Measurements from ENCODE around the gene C22orf15.

Gene C22orf15

DNA sequence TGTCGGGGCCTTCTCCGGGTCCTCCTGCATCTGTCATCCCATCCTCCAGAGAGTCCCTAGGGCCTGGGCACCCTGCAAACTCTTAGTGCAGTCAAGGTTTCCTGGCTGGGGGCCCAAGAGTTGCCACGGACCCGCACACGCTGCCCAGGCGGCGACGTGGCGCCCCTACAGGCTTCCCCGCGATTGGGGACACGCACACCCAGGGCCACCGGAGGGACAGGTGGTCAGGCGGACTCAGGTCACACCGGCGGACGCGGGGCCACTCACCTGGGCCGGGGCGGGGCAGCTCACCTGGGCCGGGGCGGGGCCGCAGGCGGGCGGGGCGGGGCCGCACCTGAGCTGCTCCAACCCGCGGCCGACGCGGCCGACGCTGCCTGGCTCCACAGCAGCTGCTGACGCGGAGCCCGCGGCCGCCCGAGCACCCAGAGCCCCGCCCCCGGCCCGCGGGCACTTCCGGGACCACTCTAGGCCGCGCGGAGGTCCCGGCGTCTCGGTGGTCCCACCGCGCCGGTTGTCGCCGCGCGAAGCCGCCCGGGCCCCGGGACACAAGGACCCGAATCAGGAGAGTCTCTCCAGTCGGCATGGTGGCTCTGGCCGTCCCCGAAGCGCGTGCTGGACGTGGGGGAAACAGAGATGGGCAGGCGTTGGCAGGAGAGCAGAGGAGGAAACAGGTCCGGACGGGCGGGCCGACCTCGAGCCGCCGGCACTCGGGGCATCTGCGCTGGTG lies 11.9 kb upstream of the C22orf15 start, which contains the start of gene ZNF70:
Gene ZNF70, minus strand, starts transcription at position 399 of the 727 bp plus-strand sequence. CDS start 5,972 bp downstream, outside the sequence.
- DNase-seq = peak; percentile 94

DNA sequence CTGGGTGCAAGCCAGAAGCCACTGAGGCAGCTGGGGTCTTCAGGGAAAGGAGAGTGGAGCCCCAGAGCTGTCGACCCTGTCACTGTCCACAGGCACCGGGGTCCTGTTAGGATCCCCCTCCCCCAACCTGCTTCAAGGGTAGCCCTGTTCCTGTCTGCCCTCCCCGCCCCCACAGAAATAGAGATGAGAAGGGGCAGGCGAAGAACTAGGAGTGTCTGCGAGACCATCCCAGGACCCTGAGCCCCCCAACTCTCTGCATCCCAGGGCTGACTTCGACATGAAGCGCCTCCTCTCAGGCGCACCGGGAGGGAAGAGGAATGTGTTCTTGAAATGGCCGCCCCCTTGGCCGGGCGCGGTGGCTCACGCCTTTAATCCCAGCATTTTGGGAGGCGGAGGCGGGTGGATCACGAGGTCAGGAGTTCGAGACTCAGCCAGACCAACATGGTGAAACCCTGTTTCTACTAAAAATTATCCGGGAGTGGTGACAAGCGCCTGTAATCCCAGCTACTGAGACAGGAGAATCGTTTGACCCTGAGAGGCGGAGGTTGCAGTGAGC lies 11.3 kb upstream of the C22orf15 start:
- no peak for DNase-seq

DNA sequence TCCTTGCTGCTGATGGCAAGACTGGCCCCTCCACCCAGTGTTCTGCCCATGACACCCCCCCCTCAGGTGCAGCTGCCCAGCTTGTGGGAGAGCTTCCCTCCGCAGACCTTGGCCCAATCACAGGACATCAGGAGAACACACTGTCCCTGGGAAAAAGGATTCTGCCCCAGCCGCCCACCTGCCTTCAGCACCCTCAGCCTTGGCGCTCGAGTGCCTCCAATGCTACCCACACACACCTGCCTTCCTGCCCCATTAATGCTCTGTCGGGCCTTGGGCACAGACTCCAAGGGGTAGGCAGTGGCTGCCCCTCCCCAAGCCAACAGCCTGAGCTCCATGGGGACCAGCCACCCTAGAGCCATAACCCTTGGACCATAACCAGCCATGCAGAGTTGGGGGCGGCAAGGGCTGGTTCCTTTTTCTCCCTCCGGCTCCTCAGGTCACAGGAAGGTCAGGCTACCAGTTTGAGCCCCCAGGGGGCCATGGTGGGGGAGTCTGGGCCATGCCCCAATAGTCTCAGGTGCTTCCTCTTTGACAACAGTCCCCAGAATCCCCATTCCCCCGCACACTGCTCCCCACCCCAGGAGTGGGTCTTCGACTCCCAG lies 10.6 kb upstream of the C22orf15 start:
- DNase-seq = no peak

DNA sequence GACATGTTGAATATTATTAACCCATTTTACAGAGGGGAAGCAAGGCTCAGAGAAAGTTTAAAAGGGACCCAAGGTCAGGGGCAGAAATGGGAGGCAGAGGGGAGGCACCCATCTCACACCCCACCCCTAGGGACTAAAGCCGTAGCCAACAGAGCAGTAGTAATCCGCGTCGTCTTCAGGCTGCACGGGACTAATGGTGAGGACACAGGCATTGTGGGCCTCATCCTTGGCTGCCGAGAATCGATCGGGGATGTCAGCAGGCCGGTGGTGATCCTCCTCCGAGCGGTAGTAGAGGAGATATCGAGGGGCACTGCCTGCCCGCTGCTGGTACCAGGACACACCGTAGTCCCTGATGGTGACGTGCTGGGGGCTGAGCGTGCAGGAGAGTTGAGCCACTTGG lies 10.0 kb upstream of the C22orf15 start:
- no peak for DNase-seq

DNA sequence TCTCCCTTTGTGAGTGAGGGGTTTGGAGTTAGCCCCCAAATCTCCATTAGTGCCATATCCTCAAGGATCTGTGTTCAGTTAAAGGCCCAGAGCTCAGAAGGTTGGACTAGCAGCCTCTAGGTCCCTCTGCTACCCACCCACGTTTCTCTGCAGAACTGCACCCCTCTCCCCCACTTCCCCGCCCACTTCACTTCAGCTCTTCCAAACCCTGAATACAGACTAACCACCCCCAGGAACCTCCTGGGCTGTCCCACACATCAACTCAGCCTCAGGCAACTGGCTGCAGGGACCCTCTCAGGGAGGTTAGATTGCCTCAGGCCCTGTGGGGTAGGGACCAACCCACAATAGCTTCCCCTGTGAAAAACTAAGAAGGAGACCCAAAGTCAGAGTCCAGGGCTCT lies 9.4 kb upstream of the C22orf15 start:
- DNase-seq = no peak

DNA sequence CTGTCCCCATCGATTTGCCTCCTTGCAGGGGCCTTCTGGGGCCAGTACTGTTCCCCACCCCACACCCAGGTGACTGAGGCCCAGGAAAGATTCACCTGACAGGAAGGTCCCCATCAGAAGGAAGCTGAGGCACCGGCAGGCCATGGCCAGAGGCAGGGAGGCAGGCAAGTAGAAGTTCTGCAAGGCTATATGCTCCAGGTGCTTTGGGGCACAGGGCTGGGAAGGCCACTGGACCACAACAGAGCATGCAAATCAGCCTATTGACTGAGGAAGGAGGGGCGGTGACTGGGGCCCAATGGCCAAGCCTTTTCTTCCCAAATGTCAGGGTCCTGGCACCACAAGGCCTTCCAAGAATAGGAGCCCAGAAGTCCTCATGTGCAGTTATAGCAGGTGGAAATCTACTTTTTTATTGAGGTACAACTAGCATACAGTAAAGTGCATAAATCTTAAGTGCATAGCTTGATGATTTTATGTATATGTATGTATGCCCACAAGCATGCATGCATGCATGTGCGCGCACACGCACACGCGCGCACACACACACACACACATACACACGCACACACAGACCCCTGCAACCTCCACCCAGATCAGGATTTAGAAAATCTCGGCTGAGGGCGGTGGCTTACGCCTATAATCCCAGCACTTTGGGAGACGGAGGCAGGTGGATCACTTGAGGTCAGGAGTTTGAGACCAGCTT lies 8.4 kb upstream of the C22orf15 start, which contains the start of gene VPREB3:
Gene VPREB3, minus strand, starts transcription at position 206 of the 700 bp plus-strand sequence. Its CDS starts 62 bp downstream, at position 144.
- no peak for DNase-seq

DNA sequence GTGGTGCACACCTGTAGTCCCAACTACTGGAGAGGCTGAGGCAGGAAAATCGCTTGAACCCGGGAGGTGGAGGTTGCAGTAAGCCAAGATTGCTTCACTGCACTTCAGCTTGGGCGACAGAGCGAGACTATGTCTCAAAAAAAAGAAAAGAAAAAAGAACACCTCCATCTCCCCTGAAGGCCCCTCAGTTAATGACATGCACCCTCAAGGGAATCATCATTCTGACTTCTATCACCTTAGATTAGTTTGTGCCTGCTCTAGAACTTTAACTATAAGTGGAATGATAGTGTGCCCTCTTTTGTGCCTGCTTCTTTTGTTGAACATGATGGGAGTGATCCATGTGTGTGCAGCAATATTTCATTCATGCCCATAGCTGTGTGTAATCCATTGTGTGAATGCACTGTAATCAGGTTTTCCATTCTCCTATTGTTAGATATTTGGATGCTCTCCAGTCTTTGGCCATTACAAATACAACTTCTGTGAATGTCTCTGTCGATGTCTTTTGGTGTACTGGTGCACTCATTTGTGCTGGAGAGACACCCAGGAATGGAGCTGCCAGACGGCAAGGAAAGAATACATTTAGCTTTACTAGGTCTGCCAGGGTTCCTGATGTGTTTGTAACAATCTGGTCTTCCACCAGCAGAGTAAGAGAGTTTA lies 7.7 kb upstream of the C22orf15 start:
- no peak for DNase-seq

DNA sequence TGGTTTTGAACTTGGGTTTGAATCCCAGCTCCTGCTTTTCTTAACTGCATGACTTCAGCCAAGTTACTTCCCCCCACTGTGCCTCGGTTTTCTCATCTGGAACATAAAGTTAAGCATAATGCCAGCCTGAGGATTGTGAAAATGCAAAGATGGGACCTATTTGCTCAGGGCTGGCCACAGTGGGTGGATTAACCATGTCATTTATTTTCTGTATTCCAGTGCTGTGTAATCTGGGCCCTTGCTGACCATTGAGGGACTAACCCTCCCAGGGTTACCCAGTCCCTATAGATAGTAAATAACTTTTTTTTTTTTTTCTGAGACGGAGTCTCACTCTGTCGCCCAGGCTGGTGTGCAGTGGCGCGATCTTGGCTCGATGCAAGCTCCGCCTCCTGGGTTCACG lies 7.1 kb upstream of the C22orf15 start:
- DNase-seq = no peak

DNA sequence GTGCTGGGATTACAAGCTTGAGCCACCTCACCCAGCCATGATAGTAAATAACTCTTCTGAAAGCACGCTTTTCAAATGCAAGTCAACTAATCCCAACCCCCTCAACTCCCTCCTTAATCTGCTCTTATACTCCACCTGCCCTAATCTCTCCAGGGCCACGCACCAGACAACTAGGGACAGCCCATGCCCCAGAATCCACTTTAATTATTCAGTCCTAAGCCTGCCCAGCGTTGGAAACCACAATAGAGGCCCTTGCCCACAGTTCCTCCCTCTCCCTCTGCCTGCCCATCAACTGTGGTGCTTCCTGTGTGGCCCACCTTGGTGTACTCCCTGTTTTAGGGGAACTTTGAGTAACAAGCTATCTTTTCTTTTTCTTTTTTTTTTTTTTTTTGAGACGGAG lies 5.9 kb upstream of the C22orf15 start:
- DNase-seq = no peak

DNA sequence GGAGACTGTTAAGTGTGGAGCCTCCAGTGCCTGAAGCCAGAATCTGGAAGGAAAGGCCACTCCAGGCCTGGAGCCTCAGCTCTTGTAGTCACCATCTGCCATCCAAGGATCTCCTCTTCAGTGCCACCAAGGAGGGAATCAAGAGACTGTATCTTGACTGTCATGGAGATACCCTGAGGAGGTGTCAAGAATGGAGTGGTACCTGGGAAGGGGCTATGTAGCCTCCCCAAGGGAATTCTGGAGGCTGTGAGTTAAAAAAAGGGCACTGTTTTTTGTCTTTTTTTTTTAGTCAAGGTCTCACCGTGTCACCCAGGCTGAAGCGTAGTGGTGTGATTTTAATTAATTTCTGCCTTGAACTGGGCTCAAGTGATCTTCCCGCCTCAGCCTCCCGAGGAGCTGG lies 3.2 kb upstream of the C22orf15 start:
- DNase-seq = no peak

DNA sequence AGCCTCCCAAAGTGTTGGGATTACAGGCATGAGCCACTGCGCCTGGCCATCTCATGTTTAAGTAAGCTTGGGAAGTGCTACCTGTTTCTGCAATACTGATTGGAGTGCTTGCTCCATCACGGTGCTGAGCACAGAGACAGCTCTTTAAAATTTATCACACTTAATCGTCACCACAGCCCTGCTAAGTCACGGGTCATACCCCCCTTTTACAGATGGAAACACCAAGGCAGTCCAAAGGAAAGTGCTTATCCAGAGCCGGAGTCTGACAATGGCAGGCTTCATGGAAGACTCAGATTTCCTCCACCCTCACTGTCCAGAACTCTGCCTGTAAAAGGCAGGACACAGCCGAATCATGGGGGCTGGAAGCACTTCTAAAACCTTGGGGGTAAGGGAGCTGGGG lies 2.7 kb upstream of the C22orf15 start:
- no peak for DNase-seq

DNA sequence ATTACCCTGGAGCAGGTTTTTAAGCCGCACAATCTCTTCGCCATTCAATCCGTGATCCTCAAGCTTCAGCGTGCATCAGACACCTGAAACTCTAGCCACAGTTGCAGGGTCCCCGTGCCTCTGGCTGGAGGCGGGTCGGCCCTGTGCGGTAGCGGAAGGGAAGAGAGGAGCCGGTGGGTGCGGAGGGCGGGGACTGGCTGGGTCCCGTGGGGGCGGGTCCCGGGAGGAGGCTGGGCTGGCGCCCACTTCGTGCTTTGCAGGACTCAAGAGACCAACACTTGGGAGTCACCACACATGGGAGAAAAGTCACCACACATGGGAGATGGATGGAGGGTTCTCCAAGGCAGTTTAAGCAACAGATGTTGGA lies 772 bp downstream of the C22orf15 start:
- DNase-seq = peak; percentile 50

DNA sequence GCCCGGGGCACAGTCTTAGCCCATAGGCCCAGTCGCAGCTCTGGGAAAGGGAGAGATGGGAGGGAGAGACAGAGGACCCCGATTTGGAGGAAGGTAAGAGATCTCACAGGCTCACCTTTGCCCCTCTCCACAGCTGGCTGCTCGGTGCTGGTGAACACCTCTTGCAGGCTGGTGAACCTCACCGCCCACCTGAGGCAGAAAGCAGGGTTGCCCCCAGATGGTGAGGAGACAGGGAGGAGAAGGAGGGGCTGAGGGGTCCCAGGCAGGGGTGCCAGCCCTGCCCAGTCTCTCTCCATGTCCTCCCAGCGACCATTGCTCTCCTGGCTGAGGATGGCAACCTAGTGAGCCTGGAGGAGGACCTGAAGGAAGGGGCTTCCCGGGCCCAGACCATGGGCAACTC lies 1.2 kb downstream of the C22orf15 start:
- DNase-seq = no peak

DNA sequence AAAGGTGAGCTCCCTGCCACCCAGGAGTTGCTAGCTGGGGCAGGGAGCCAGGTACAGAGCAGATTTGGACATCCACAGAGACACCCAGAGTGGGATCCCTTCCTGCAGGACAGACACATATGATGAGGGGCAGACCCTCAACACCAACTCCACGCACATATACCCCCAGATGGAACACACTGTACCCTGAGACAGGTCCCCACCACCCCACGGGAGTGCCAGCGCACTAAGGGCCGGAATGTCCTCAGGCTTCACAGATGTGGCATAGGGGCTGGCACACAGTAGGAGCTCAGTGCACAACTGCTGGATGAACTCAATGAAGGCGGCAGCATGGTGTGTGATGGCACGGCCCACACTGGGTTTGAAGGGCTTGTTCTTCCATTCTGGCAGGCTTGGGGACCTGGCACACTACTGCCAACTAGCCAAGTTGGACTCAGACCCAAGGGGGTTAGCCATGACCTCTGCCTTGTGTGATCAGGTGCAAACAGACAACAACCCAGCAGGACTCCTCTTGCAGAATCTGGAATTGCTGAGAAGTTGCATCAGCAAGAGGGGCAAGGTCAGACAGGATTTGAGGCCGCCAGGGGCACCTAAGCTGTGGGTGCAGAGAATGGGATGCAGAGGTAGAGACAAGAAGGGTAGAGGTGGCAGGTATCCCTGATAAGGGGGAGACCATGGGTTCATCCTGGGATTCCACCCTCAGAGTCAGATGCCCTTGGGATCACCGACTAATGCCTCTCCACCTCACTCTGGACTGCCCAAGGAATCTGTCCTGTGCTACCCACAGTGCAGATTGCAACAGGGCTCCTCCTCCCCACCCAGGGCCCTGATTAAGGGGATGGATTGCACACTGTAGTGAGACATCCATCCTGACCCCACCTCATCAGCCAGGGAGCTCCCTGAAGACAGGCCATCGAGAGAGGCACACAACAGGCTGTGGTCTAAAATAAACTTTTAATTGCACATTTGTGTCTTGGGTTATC lies 2.4 kb downstream of the C22orf15 start:
- DNase-seq = no peak

DNA sequence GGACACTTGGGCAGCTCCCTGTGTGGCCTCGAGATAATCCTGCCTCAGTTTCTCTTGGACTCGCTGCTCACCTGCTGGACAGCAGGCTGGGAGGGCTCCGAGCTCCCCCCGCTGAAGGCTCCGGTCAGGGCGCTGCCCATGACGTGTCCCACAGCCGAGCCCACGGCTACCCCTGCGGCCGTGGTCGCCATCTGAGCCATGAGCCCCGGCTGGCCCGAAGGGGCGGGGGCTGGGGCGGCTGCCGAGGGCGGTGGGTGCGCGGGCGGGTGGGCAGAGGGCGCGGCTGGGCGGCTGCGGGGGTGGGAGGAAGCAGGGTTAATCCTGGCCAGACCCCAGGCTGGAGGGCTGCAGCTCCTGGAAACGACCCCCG lies 4.5 kb downstream of the C22orf15 start:
- peak; percentile 36 for DNase-seq

DNA sequence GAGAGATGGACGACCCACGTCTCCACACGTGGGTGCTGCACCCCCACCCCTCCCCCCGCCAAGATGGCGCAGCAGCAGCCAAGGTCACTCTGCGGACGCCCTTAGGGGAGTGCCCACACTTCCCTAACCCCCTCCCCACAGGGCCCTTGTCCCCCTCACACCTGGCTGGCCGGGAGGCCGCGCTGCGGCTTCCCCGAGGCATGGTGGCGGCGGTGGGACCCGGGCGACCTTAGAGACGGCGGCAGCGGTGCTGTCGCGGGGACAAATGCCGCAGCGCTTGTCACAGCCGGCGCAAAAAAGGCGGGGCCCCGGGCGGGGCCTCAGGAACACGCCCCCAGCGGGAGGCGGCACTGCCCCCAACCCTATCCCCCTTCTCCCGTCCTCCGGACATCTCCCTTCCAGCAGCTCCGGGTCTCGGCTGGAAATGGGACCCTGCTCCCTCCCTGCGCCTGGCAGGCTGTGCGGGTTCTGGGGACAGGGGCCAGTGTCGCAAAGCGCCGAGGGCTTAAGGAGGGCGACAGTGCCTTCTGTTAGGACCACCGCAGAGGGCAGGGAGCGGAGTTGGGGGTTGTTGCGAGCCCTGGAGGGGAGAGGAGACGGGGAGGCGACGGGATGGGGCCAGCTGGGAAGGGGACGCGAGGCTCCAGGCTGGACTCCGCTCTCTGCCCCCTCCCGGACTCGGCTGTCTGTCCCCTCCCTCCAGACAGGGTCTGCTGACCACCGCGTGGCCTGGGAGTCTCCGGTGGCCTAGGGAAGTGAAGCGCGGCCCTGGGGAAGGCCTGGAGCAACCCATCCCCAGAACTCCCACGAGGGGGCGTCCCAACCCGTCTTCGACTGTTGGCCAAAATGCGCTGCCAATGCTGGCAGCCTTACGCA lies 5.1 kb downstream of the C22orf15 start, which contains the start of gene CHCHD10:
Gene CHCHD10, minus strand, starts transcription at position 300 of the 876 bp plus-strand sequence. Its CDS starts 98 bp downstream, at position 202.
- peak; percentile 96 for DNase-seq

DNA sequence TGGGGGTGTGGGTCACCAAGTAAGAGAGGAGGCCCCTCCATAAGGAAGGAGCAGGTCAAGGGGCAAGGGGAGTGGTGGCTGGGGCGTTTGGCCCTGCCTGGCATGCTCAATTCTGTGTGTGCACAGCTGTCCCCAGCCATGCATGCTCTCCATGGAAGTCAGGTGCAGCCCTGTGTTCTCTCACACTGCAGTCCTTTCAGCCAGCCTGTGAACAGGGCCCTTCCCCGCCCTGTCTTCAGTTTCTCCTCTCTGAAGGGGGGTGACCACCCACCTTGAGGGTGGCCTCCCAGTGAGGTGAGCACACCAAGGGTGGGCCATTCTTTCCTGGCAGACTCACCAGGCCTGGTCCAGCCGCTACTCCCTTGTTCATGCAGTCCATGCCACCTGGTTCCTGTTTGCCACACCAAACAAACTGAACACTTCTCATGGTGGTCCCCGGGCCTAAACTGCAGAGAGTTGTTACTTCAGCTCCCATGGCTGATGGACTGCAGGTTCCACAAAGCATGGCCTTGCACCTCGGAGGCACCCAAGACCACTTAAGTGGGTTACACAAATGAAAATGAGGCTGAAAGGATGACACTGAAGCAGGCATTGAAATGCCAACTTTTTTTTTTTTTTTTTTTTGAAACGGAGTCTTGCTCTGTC lies 6.7 kb downstream of the C22orf15 start:
- DNase-seq = no peak

DNA sequence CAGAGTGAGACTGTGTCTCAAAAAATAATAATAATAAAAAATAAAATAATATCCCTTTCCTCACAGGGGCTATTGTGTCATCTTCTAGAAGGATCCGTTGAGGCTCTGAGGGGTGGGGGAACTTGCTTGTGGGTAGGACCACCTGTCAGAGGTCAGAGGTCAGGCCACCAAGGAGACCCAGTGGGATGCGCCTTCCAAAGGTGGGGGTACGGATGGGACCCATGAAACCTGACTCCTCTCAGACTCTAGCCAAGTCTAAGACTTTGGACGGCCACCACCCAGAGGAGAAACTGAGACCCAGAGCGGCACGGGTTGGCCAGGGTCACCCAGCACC lies 9.5 kb downstream of the C22orf15 start:
- DNase-seq = no peak

DNA sequence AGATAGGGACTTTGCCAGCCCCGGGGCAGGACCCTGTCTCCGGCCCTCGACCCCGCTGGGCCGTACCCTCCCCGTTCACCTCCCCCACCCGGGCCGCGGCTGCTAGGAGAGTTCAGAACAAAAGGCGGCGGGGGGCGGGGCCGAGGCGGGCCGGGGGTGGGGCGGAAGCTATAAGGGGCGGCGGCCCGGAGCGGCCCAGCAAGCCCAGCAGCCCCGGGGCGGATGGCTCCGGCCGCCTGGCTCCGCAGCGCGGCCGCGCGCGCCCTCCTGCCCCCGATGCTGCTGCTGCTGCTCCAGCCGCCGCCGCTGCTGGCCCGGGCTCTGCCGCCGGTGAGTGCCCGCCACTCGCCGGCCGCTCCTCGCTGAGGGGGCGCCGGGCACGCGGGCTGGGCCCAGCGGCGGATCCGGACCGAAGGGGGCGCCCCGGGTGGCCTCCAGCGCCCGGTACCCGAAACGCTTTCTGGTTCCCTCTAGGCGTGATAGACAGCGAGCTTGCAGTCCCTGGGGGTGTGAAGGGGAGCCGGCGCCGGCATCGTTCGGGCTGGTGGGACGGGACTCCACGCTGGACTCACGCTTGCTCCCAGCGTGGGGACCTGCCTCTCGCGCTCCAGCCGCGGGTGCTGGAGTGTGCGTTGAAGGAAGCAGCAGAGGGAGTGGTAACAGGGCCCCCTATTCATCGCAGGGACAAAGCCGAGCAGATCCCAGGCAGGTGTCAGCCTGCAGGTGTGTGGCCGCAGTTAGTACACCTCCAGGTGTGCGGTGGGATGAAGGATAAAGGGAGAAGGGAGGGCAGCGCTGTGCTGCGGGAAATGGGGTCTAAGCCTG lies 10.1 kb downstream of the C22orf15 start, which contains the start of gene MMP11:
Gene MMP11, plus strand, starts transcription at position 201 of the 825 bp plus-strand sequence. Its CDS starts 22 bp downstream, at position 223.
- DNase-seq = peak; percentile 75

Measured in eye (tissue), 1 donor.